Keratinocyte (primary cell): ENCODE data around the gene ELMO3.

Experiments used
- CTCF ChIP-seq, 3 experiments: IDR thresholded peaks in 1 of 3; conservative IDR thresholded peaks in 1 of 3; optimal IDR thresholded peaks in 1 of 3; 2 replicates in 2 of 3; 3 replicates in 1 of 3; pipeline versions ENCODE3 to v1.5.1; 2011; ENCODE audit warnings: low read length in 3 of 3, mild to moderate bottlenecking in 3 of 3, moderate library complexity in 2 of 3, control low read depth in 1 of 3, inconsistent platforms in 1 of 3; ENCODE audit not compliant: insufficient read depth in 2 of 3; ENCODE audit errors: extremely low read depth in 1 of 3
- EZH2 ChIP-seq: IDR thresholded peaks from one replicate; pipeline ENCODE4 v1.6.1; 2012; ENCODE audit warnings: inconsistent platforms, mild to moderate bottlenecking, low read length, moderate library complexity

GRCh38 chr16:67198238-67198734 lies 645 bp upstream of the ELMO3 start:
- TF ChIP-seq CTCF (optimal IDR thresholded peaks at IDR 0.05 in 1 of 3, IDR thresholded peaks at IDR 0.05 in 1 of 3, conservative IDR thresholded peaks at IDR 0.05 in 1 of 3; ENCODE audit: extremely low read depth in 1 of 3, insufficient read depth in 2 of 3, low read length in 3 of 3) (peak; percentile 90 to 100 (median 99)), EZH2 (no peak)
